Stimulated activated CD8-positive, alpha-beta memory T cell treated with anti-CD3 and anti-CD28 coated beads, Interleukin-4, amount 100 ng/mL, for 4 hours (primary cell): Measurements from ENCODE around the gene HPCAL1.
"Not testable (repeated sequence)": the region's sequence is repeated elsewhere in the genome, so short reads cannot be mapped to it uniquely, and the experiment has no call there.

Experiments
- DNase-seq, 2 donors: peaks; one replicate each; pipeline ENCODE4 v3.0.0-alpha.2; 2020; ENCODE audit warnings: low read depth in 2 of 2, low spot score in 1 of 2

HPCAL1 gene

DNA sequence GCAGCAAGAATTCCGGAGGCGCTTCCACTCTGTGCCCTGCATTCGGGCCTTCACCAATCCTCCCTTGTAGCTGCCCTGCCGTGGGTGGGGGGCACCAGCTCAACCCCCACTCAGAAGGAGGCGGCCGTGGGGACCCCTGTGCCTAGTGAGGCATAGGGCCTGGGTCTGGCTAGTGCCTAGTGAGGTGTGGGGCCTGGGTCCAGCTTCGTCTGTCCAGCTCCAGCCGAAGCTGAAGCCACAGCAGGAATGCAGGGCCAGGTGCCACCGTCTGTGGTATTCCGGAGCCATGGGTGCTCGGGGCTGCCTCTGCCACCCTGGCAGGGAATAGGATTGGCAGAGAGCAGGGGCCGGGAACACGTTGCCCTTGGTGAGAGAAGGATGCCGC, 133.1 kb downstream of the HPCAL1 start:
- no peak for DNase-seq

DNA sequence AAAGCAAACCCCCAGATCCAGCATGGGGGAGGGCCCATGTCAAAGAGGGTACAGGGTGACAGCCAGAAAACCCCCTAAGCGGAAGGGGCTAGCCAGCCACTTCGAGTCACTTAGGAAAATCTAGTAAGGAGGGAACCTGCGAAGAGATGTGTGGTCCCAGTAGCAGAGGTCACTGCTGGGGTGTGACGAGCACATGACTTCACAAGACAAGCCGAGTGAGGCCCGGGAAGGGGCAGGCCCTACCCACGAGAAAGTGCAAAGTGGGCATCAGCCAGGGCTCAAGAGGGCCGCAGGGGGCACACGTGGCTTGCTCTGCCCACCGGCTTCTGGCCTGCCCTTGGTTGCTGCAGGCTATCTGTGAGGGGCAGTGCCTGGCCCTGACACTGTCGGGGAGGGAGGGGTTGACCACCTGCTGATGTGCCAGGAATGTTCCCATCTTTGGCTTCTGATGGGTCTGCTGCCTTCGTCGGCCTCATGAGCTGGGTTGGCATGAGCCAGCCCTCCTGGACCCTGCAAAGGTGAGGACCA, 133.9 kb downstream of the HPCAL1 start:
- DNase-seq: no peak

GRCh38 chr2:10437806-10438205, 135.1 kb downstream of the HPCAL1 start:
- no peak for DNase-seq

DNA sequence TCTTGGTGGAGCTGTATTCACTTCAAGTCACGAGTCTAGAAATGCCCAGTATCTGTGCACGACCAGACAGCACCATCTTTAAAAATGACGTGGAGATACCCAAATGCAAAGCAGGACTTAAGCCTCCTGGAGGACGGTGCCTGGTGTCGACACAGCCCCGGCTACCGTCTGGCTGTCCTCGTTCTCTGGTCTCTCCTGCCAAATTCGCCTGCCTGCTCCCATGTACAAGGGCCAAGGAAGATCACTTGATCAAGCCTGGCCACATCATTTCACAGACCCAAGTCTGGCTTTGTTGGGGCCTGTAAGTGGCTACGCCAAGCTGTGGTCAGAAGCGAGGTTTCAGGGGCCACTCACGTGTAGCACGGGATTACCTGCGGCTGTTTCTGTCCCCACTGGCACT, 136.0 kb downstream of the HPCAL1 start:
- DNase-seq: no peak

DNA sequence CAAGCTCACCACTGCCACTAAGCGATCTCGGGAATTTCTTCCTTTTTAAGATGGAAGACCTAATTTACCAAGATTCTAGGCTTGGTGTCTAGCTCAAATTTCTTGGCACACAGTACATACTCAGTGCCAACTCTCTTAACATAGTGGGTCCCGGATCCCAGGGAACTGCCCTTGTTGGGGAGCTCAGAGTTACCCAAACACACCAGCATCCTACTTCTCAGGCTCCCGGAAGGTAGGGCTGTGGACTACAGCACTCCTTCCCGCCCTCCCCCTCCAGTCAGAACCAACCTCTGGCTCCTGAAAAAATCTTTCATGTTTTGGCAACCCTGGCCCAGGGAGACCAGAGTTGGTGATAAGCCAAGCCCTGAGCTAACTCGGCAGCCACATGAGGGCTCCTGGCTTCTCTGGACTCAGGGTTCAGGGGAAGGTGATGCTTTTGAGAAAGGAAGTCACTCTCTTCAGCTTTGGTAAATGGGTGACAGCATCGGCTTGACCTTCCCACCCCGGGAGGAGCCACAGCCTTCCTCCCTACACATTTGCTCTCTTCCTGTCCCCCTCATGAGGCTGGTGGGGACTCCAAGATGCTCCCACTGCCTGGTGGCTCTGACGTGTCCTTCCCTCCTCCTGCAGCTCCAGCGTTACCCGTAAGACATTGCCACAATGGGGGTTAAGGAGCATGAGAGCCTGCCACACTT, 136.6 kb downstream of the HPCAL1 start:
- no peak for DNase-seq

GRCh38 chr2:10439971-10440370, 137.3 kb downstream of the HPCAL1 start:
- DNase-seq: no peak

- no peak for DNase-seq
Measured at GRCh38 chr2:10440736-10441135, 138.0 kb downstream of the HPCAL1 start.

GRCh38 chr2:10441948-10442347, 139.2 kb downstream of the HPCAL1 start:
- no peak for DNase-seq

DNA sequence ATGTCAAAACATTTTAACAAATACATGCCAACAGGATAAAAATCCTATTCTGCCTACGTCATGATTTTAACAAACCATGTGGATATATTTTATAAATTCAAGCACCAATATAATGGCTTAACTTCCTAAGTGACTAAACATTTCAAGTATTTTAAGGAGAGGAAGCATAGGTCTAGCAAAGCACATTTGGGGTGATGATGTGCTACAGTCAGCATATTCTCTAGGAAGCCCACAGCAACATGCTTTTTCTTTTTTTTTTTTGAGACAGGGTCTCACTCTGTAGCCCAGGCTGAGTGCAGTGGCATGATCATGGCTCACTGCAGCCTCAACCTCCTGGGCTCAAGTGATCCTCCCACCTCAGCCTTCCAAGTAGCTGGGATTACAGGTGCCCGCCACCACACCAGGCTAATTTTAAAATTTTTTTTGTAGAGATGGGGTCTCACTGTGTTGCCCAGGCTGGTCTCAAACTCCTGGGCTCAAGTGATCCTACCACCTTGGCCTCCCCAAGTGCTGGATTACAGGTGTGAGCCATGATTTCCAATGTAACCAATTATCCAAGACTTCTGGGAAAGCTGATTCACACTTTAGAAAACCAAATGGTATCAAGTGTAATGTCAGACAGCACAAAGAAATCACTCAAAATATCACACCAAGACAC, 139.9 kb downstream of the HPCAL1 start:
- not testable (repeated sequence) for DNase-seq

- DNase-seq: no peak
Measured at GRCh38 chr2:10444463-10444862, 141.8 kb downstream of the HPCAL1 start.

DNA sequence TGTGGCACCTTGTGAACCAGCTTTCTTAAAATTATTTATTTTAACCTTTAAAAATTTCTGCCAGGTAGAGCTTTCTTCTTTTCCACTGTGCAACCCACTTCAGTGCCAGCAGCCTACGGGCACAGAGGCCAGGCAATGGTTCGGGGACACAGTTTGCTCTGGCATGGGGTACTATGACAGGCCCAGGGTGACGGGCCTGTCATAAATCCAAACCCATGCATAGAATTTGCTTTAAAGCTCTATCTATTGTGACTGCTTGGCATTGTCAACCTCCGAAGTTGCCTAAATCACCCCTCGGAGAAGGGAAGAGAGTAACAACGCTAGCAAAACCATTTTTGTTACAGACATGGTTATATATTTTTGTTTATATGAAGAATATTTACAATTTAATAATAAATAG, 143.9 kb downstream of the HPCAL1 start:
- no peak for DNase-seq

DNA sequence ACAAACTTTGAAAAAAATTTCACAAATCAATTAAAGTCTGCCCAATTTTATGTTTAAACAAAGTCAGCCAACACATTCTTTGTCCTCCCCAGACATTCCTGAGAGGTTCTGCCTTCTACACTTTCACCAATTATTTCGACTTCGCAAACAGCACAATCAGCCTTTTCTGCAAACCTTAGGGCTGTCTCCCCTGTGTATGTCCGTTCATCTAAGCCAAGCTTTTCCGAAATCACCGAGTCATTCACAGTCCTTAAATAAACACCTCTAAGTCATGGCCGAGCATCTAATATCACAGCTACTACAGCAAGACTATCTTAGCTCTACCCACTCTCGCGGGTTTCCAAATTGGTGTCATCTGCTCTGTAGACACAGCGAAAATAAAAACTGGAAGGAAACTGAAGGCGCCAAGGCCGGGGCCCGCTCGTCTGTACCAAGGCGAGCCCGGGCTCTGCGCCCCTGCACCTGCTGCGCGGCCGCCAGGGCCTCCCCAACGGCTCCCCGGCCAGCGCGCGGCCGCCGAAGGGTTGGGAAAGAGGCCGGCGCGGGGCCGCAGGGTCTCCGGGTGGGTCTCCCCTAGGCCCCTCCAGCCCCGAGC, 144.7 kb downstream of the HPCAL1 start:
- DNase-seq: peak in 1 of 2 donors; percentile 13

DNA sequence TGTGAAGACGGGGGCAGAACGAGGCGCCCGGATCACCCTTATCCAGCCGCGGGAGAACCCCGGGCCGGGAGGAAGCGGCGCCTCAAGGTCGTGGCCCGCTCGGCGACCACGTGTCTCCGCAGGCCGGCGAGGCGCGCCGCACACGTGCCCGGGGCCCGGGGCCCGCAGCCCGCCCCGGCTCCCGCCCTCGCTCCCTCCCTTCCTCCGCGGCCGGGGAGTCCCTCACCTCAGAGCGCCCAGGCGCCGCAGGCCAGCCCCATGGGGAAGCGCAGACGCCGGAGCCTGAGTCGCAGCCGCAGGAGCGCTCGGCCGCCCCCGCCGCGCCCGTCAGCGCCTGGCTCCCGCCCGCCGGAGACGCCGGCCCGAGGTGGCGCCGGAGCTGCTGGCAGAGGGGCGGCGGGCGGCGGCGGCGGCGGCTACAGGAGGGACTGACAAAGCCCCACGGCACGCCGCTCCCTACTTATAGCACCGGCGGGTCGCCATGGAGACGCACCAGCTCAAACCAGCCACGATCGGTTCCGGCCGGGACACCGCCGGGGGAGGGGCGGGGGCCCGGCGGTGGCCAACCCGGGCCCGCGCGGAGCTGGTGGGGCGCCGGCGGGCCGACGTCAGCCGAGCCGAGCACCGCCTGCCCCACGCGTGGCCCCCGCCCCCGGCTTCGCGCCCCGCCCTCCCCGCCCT, 145.3 kb downstream of the HPCAL1 start, which contains the start of gene ODC1:
Gene ODC1, minus strand, starts transcription at position 433 of the 681 bp plus-strand sequence. CDS start 3,295 bp downstream, outside the sequence.
- DNase-seq: peak; percentile 97 to 98

GRCh38 chr2:10448576-10449485, 146.1 kb downstream of the HPCAL1 start:
- peak; percentile 77 to 86 for DNase-seq

- DNase-seq: no peak
Measured at GRCh38 chr2:10449486-10449831, 146.8 kb downstream of the HPCAL1 start.

- no peak for DNase-seq
Measured at GRCh38 chr2:10449838-10450691, 147.4 kb downstream of the HPCAL1 start.

GRCh38 chr2:10451819-10452218, 149.1 kb downstream of the HPCAL1 start:
- DNase-seq: no peak

- no peak for DNase-seq
Measured at GRCh38 chr2:10452312-10452711, 149.6 kb downstream of the HPCAL1 start.
